ENCODE data around the gene DOCK4. TPM values are rescaled to one million over a fixed set of nuclear protein-coding genes. Genes with fewer than 3 reads are reported as not detected.

Gene DOCK4
- total RNA-seq, 1 donor from 2014 or later: 32.2 TPM

GRCh38 chr7:112160771-112161150 is 45.4 kb downstream of the DOCK4 start:
- no peaks in the 10 kb centered on the region for H3K36me3 Mint-ChIP-seq (ENCODE audit: low read depth, unreplicated experiment)
- no peak overlapping the region for H2AFZ ChIP-seq (ENCODE audit: low read depth, low read length)
- H4K20me1 ChIP-seq (ENCODE audit: insufficient read depth, low read length): peaks cover 7% of the 10 kb centered on the region
- no peaks in the 10 kb centered on the region for H3K36me3 ChIP-seq (ENCODE audit: insufficient read depth, low read length)
- H3K4me3 Mint-ChIP-seq (ENCODE audit: unreplicated experiment): no peak overlapping the region
- TF ChIP-seq CTCF (IDR thresholded peaks at IDR 0.05; ENCODE audit: insufficient read depth, low read depth, low read length) (no peak), EZH2 (IDR thresholded peaks at IDR 0.05; ENCODE audit: insufficient read depth, low read length) (no peak)
- H3K9me3 Mint-ChIP-seq (ENCODE audit: unreplicated experiment): no peaks in the 10 kb centered on the region
- no peaks in the 10 kb centered on the region for H3K27me3 Mint-ChIP-seq (ENCODE audit: low read depth, unreplicated experiment)
- peak overlapping the region; percentile 97 for H3K27ac Mint-ChIP-seq (ENCODE audit: unreplicated experiment)
- FAIRE-seq (no peak), DNase-seq (ENCODE audit: low read depth) (no peak)
- no peak overlapping the region for H3K4me3 ChIP-seq (ENCODE audit: insufficient read depth, low read depth, low read length)
- no peak overlapping the region for H3K27ac ChIP-seq (ENCODE audit: low read depth, low read length)
- no peak overlapping the region for H3K4me2 ChIP-seq (ENCODE audit: low read length)
- H3K9me3 ChIP-seq (ENCODE audit: insufficient read depth, low read depth, low read length): no peaks in the 10 kb centered on the region
- no peaks in the 10 kb centered on the region for H3K27me3 ChIP-seq (ENCODE audit: insufficient read depth, low read length)
- H3K9ac ChIP-seq (ENCODE audit: low read length): no peak overlapping the region
- peaks cover 39% of the 10 kb centered on the region for H3K4me1 ChIP-seq (ENCODE audit: insufficient read depth, low read length)
- H3K4me1 Mint-ChIP-seq (ENCODE audit: low read depth, unreplicated experiment): peaks cover 63% of the 10 kb centered on the region
- peaks cover 5% of the 10 kb centered on the region for H3K79me2 ChIP-seq (ENCODE audit: insufficient read depth, low read length)

GRCh38 chr7:112160130-112160770 is 45.9 kb downstream of the DOCK4 start:
- no peak overlapping the region for H2AFZ ChIP-seq (ENCODE audit: low read depth, low read length)
- Mint-ChIP-seq H3K4me3 (ENCODE audit: unreplicated experiment) (peak overlapping the region; percentile 27), H3K9me3 (ENCODE audit: unreplicated experiment) (no peaks in the 10 kb centered on the region), H3K27me3 (ENCODE audit: low read depth, unreplicated experiment) (no peaks in the 10 kb centered on the region), H3K4me1 (ENCODE audit: low read depth, unreplicated experiment) (peaks cover 65% of the 10 kb centered on the region), H3K27ac (ENCODE audit: unreplicated experiment) (peak overlapping the region; percentile 97), H3K36me3 (ENCODE audit: low read depth, unreplicated experiment) (no peaks in the 10 kb centered on the region)
- FAIRE-seq (no peak), DNase-seq (ENCODE audit: low read depth) (peak; percentile 32)
- no peak overlapping the region for H3K9ac ChIP-seq (ENCODE audit: low read length)
- no peaks in the 10 kb centered on the region for H3K27me3 ChIP-seq (ENCODE audit: insufficient read depth, low read length)
- H3K4me2 ChIP-seq (ENCODE audit: low read length): no peak overlapping the region
- H3K4me3 ChIP-seq (ENCODE audit: insufficient read depth, low read depth, low read length): no peak overlapping the region
- H3K36me3 ChIP-seq (ENCODE audit: insufficient read depth, low read length): no peaks in the 10 kb centered on the region
- H3K4me1 ChIP-seq (ENCODE audit: insufficient read depth, low read length): peaks cover 39% of the 10 kb centered on the region
- H4K20me1 ChIP-seq (ENCODE audit: insufficient read depth, low read length): peaks cover 7% of the 10 kb centered on the region
- H3K9me3 ChIP-seq (ENCODE audit: insufficient read depth, low read depth, low read length): no peaks in the 10 kb centered on the region
- H3K27ac ChIP-seq (ENCODE audit: low read depth, low read length): no peak overlapping the region
- peaks cover 5% of the 10 kb centered on the region for H3K79me2 ChIP-seq (ENCODE audit: insufficient read depth, low read length)
- TF ChIP-seq CTCF (IDR thresholded peaks at IDR 0.05; ENCODE audit: insufficient read depth, low read depth, low read length) (no peak), EZH2 (IDR thresholded peaks at IDR 0.05; ENCODE audit: insufficient read depth, low read length) (no peak)

- no peak overlapping the region for H3K4me2 ChIP-seq (ENCODE audit: low read length)
- H3K9me3 Mint-ChIP-seq (ENCODE audit: unreplicated experiment): no peaks in the 10 kb centered on the region
- TF ChIP-seq EZH2 (IDR thresholded peaks at IDR 0.05; ENCODE audit: insufficient read depth, low read length): no peak
- no peak for TF ChIP-seq CTCF (IDR thresholded peaks at IDR 0.05; ENCODE audit: insufficient read depth, low read depth, low read length)
- peaks cover 39% of the 10 kb centered on the region for H3K4me1 ChIP-seq (ENCODE audit: insufficient read depth, low read length)
- no peaks in the 10 kb centered on the region for H3K36me3 ChIP-seq (ENCODE audit: insufficient read depth, low read length)
- peak overlapping the region; percentile 35 for H3K27ac Mint-ChIP-seq (ENCODE audit: unreplicated experiment)
- no peak overlapping the region for H3K4me3 Mint-ChIP-seq (ENCODE audit: unreplicated experiment)
- no peaks in the 10 kb centered on the region for H3K36me3 Mint-ChIP-seq (ENCODE audit: low read depth, unreplicated experiment)
- H3K27ac ChIP-seq (ENCODE audit: low read depth, low read length): no peak overlapping the region
- H4K20me1 ChIP-seq (ENCODE audit: insufficient read depth, low read length): peaks cover 7% of the 10 kb centered on the region
- no peak overlapping the region for H2AFZ ChIP-seq (ENCODE audit: low read depth, low read length)
- no peaks in the 10 kb centered on the region for H3K27me3 Mint-ChIP-seq (ENCODE audit: low read depth, unreplicated experiment)
- DNase-seq (ENCODE audit: low read depth): no peak
- H3K9ac ChIP-seq (ENCODE audit: low read length): no peak overlapping the region
- peaks cover 5% of the 10 kb centered on the region for H3K79me2 ChIP-seq (ENCODE audit: insufficient read depth, low read length)
- H3K9me3 ChIP-seq (ENCODE audit: insufficient read depth, low read depth, low read length): no peaks in the 10 kb centered on the region
- peaks cover 68% of the 10 kb centered on the region for H3K4me1 Mint-ChIP-seq (ENCODE audit: low read depth, unreplicated experiment)
- no peaks in the 10 kb centered on the region for H3K27me3 ChIP-seq (ENCODE audit: insufficient read depth, low read length)
- FAIRE-seq: no peak
- H3K4me3 ChIP-seq (ENCODE audit: insufficient read depth, low read depth, low read length): no peak overlapping the region
Measured at GRCh38 chr7:112159351-112159750, 46.8 kb downstream of the DOCK4 start.
